Measurements from ENCODE around the gene LAYN. TPM values are rescaled to one million over a fixed set of nuclear protein-coding genes. Genes with fewer than 3 reads are reported as not detected.
A peak's percentile ranks its signal among the peaks of the same experiment; 100 is the strongest.

Gene LAYN
- total and polyA plus RNA-seq, 2 donors: 11.5 to 30.9 TPM

DNA sequence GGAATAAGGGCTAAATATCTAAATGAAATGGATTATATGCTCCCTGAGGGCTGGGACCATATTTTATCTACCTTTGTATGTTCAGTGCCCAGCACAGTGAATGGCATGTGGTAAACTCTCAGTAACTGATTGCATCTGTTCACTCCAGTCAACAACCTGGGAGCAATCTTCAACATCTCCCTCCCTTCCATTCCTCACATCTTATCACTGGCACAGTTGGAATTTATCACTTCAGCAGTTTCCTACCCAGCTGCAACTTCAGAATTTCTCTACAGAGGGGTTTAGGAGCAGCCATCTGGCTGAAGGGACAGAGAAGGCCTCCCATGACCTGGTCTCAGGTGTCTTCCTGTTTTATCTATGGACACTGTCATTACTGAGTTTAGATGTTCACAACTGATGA lies 52.0 kb downstream of the LAYN start:
- Histone ChIP-seq H3K9me3 (ENCODE audit: control insufficient read depth in 2 of 2, insufficient read depth in 1 of 2, low read length in 1 of 2) (no peaks in the 10 kb centered on the region), H3K27me3 (ENCODE audit: control insufficient read depth in 2 of 2, insufficient read depth in 1 of 2, low read length in 1 of 2) (no peaks in the 10 kb centered on the region), H3K4me1 (ENCODE audit: control insufficient read depth in 2 of 2, insufficient read depth in 2 of 2, low read length in 2 of 2) (no peaks in the 10 kb centered on the region), H3K27ac (ENCODE audit: low read depth in 1 of 2, low read length in 1 of 2) (no peak overlapping the region), H3K36me3 (ENCODE audit: control insufficient read depth in 2 of 2, insufficient read depth in 2 of 2, low read length in 1 of 2) (no peaks in the 10 kb centered on the region), H3K4me3 (ENCODE audit: low read length in 2 of 2) (no peak overlapping the region)
- no peak for DNase-seq (ENCODE audit: low read depth in 6 of 9, low spot score in 9 of 9)

DNA sequence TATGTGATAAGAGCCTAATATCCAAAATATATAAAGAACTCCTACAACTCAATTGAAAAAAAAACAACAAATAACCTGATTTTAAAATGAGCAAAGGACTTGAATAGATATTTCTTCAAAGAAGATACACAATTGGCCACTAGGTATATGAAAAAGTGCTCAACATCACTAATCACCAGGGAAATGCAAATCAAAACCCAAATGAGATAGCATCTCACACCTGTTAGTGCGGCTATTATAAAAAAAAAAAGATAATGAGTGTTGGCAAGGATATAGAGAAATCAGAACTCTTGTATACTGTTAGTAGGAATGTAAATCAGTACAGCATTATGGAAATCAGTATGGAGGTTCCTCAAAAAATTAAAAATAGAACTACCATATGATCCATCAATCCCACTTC lies 55.8 kb downstream of the LAYN start:
- no peak for DNase-seq (ENCODE audit: low read depth in 6 of 9, low spot score in 9 of 9)
- Histone ChIP-seq H3K27me3 (ENCODE audit: control insufficient read depth in 2 of 2, insufficient read depth in 1 of 2, low read length in 1 of 2) (no peaks in the 10 kb centered on the region), H3K9me3 (ENCODE audit: control insufficient read depth in 2 of 2, insufficient read depth in 1 of 2, low read length in 1 of 2) (no peaks in the 10 kb centered on the region), H3K36me3 (ENCODE audit: control insufficient read depth in 2 of 2, insufficient read depth in 2 of 2, low read length in 1 of 2) (no peaks in the 10 kb centered on the region), H3K4me1 (ENCODE audit: control insufficient read depth in 2 of 2, insufficient read depth in 2 of 2, low read length in 2 of 2) (peaks cover 0 to 2% of the 10 kb centered on the region in 2 donors), H3K4me3 (ENCODE audit: low read length in 2 of 2) (no peak overlapping the region), H3K27ac (ENCODE audit: low read depth in 1 of 2, low read length in 1 of 2) (no peak overlapping the region)
- WGBS: 83% methylated on average over 1 of the region's 1 CpG

DNA sequence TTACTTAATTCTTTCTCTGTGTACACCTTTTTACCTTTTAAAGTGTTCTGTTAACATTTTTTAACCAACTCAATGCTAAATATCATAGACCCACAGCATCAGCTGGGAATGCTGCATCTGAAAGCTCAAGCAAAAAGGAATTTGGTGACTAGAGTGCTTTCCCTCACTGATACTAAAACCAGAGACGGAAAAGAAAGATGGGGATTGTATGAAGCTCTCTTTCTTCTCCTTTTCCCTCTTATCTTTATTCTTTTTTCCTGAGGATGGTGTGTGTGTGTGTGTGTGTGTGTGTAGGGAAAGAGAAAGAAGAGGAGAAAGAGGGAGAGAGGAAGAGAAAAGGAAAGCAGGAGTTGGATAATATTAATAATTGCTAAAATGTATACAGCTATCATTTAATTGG lies 57.6 kb downstream of the LAYN start:
- Histone ChIP-seq H3K27me3 (ENCODE audit: control insufficient read depth in 2 of 2, insufficient read depth in 1 of 2, low read length in 1 of 2) (no peaks in the 10 kb centered on the region), H3K4me1 (ENCODE audit: control insufficient read depth in 2 of 2, insufficient read depth in 2 of 2, low read length in 2 of 2) (peaks cover 0 to 9% of the 10 kb centered on the region in 2 donors), H3K4me3 (ENCODE audit: low read length in 2 of 2) (no peak overlapping the region), H3K9me3 (ENCODE audit: control insufficient read depth in 2 of 2, insufficient read depth in 1 of 2, low read length in 1 of 2) (no peaks in the 10 kb centered on the region), H3K36me3 (ENCODE audit: control insufficient read depth in 2 of 2, insufficient read depth in 2 of 2, low read length in 1 of 2) (no peaks in the 10 kb centered on the region), H3K27ac (ENCODE audit: low read depth in 1 of 2, low read length in 1 of 2) (no peak overlapping the region)
- no peak for DNase-seq (ENCODE audit: low read depth in 6 of 9, low spot score in 9 of 9)
- WGBS: 95% methylated on average over 1 of the region's 1 CpG

- Histone ChIP-seq H3K36me3 (ENCODE audit: control insufficient read depth in 2 of 2, insufficient read depth in 2 of 2, low read length in 1 of 2) (no peaks in the 10 kb centered on the region), H3K9me3 (ENCODE audit: control insufficient read depth in 2 of 2, insufficient read depth in 1 of 2, low read length in 1 of 2) (no peaks in the 10 kb centered on the region), H3K27ac (ENCODE audit: low read depth in 1 of 2, low read length in 1 of 2) (no peak overlapping the region), H3K4me3 (ENCODE audit: low read length in 2 of 2) (no peak overlapping the region), H3K4me1 (ENCODE audit: control insufficient read depth in 2 of 2, insufficient read depth in 2 of 2, low read length in 2 of 2) (peaks cover 0 to 13% of the 10 kb centered on the region in 2 donors), H3K27me3 (ENCODE audit: control insufficient read depth in 2 of 2, insufficient read depth in 1 of 2, low read length in 1 of 2) (no peaks in the 10 kb centered on the region)
- WGBS: 76% methylated on average over 2 of the region's 2 CpGs
- no peak for DNase-seq (ENCODE audit: low read depth in 6 of 9, low spot score in 9 of 9)
Observed at GRCh38 chr11:111598559-111598958, 58.0 kb downstream of the LAYN start.

GRCh38 chr11:111601636-111601978 lies 61.1 kb downstream of the LAYN start:
- DNase-seq (ENCODE audit: low read depth in 6 of 9, low spot score in 9 of 9): no peak
- Histone ChIP-seq H3K27ac (ENCODE audit: low read depth in 1 of 2, low read length in 1 of 2) (peak overlapping the region; percentile 64 to 71), H3K4me1 (ENCODE audit: control insufficient read depth in 2 of 2, insufficient read depth in 2 of 2, low read length in 2 of 2) (peaks cover 3 to 19% of the 10 kb centered on the region in 2 donors), H3K9me3 (ENCODE audit: control insufficient read depth in 2 of 2, insufficient read depth in 1 of 2, low read length in 1 of 2) (no peaks in the 10 kb centered on the region), H3K36me3 (ENCODE audit: control insufficient read depth in 2 of 2, insufficient read depth in 2 of 2, low read length in 1 of 2) (no peaks in the 10 kb centered on the region), H3K4me3 (ENCODE audit: low read length in 2 of 2) (peak overlapping the region; percentile 53 to 90), H3K27me3 (ENCODE audit: control insufficient read depth in 2 of 2, insufficient read depth in 1 of 2, low read length in 1 of 2) (no peaks in the 10 kb centered on the region)
- 28% methylated on average over 9 of the region's 9 CpGs for WGBS

- Histone ChIP-seq H3K9me3 (ENCODE audit: control insufficient read depth in 2 of 2, insufficient read depth in 1 of 2, low read length in 1 of 2) (no peaks in the 10 kb centered on the region), H3K27ac (ENCODE audit: low read depth in 1 of 2, low read length in 1 of 2) (peak within 1 kb of the TSS; percentile 86 to 87), H3K4me1 (ENCODE audit: control insufficient read depth in 2 of 2, insufficient read depth in 2 of 2, low read length in 2 of 2) (peaks cover 3 to 19% of the 10 kb centered on the region in 2 donors), H3K27me3 (ENCODE audit: control insufficient read depth in 2 of 2, insufficient read depth in 1 of 2, low read length in 1 of 2) (no peaks in the 10 kb centered on the region), H3K36me3 (ENCODE audit: control insufficient read depth in 2 of 2, insufficient read depth in 2 of 2, low read length in 1 of 2) (no peaks in the 10 kb centered on the region), H3K4me3 (ENCODE audit: low read length in 2 of 2) (peak within 1 kb of the TSS; percentile 90 to 97)
- WGBS: under 1% methylated on average over 100 of the region's 100 CpGs
- peak; percentile 41 to 91 (median 77) for DNase-seq (ENCODE audit: low read depth in 6 of 9, low spot score in 9 of 9)
Observed at GRCh38 chr11:111601979-111602864, 61.7 kb downstream of the LAYN start, which contains the start of gene SIK2. Gene SIK2 (plus strand): TSS chr11:111602449. CDS start chr11:111602564, 115 bp downstream.

GRCh38 chr11:111602865-111603610 lies 62.5 kb downstream of the LAYN start:
- peak in 7 of 9 donors; percentile 33 to 75 (median 49) for DNase-seq (ENCODE audit: low read depth in 6 of 9, low spot score in 9 of 9)
- Histone ChIP-seq H3K27ac (ENCODE audit: low read depth in 1 of 2, low read length in 1 of 2) (peak overlapping the region; percentile 86 to 87), H3K4me1 (ENCODE audit: control insufficient read depth in 2 of 2, insufficient read depth in 2 of 2, low read length in 2 of 2) (peaks cover 3 to 19% of the 10 kb centered on the region in 2 donors), H3K27me3 (ENCODE audit: control insufficient read depth in 2 of 2, insufficient read depth in 1 of 2, low read length in 1 of 2) (no peaks in the 10 kb centered on the region), H3K9me3 (ENCODE audit: control insufficient read depth in 2 of 2, insufficient read depth in 1 of 2, low read length in 1 of 2) (no peaks in the 10 kb centered on the region), H3K36me3 (ENCODE audit: control insufficient read depth in 2 of 2, insufficient read depth in 2 of 2, low read length in 1 of 2) (no peaks in the 10 kb centered on the region), H3K4me3 (ENCODE audit: low read length in 2 of 2) (peak overlapping the region; percentile 90 to 97)
- under 1% methylated on average over 44 of the region's 44 CpGs for WGBS

- Histone ChIP-seq H3K36me3 (ENCODE audit: control insufficient read depth in 2 of 2, insufficient read depth in 2 of 2, low read length in 1 of 2) (no peaks in the 10 kb centered on the region), H3K27me3 (ENCODE audit: control insufficient read depth in 2 of 2, insufficient read depth in 1 of 2, low read length in 1 of 2) (no peaks in the 10 kb centered on the region), H3K4me1 (ENCODE audit: control insufficient read depth in 2 of 2, insufficient read depth in 2 of 2, low read length in 2 of 2) (peaks cover 3 to 19% of the 10 kb centered on the region in 2 donors), H3K27ac (ENCODE audit: low read depth in 1 of 2, low read length in 1 of 2) (peak overlapping the region in 1 of 2 donors; percentile 87), H3K4me3 (ENCODE audit: low read length in 2 of 2) (peak overlapping the region; percentile 90 to 97), H3K9me3 (ENCODE audit: control insufficient read depth in 2 of 2, insufficient read depth in 1 of 2, low read length in 1 of 2) (no peaks in the 10 kb centered on the region)
- whole genome bisulfite sequencing: 19% methylated on average over 7 of the region's 7 CpGs
- DNase-seq (ENCODE audit: low read depth in 6 of 9, low spot score in 9 of 9): peak in 1 of 9 donors; percentile 14
Observed at GRCh38 chr11:111603611-111604130, 63.2 kb downstream of the LAYN start.

All from thymus (tissue), 11 donors.